ENCODE measurements around the gene KIF9.

- TF ChIP-seq, protein P1, sequence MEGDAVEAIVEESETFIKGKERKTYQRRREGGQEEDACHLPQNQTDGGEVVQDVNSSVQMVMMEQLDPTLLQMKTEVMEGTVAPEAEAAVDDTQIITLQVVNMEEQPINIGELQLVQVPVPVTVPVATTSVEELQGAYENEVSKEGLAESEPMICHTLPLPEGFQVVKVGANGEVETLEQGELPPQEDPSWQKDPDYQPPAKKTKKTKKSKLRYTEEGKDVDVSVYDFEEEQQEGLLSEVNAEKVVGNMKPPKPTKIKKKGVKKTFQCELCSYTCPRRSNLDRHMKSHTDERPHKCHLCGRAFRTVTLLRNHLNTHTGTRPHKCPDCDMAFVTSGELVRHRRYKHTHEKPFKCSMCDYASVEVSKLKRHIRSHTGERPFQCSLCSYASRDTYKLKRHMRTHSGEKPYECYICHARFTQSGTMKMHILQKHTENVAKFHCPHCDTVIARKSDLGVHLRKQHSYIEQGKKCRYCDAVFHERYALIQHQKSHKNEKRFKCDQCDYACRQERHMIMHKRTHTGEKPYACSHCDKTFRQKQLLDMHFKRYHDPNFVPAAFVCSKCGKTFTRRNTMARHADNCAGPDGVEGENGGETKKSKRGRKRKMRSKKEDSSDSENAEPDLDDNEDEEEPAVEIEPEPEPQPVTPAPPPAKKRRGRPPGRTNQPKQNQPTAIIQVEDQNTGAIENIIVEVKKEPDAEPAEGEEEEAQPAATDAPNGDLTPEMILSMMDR (conservative IDR thresholded peaks at IDR 0.05; ENCODE audit: low read length), result no peak
- TF ChIP-seq EZH2phosphoT487 (IDR thresholded peaks at IDR 0.05; ENCODE audit: borderline replicate concordance), result no peak
These were observed 11.8 kb upstream of the KIF9 start for GRCh38 chr3:47294392-47294791.
